Measurements from ENCODE around the gene PRAMEF6.
"Not testable (repeated sequence)": the region's sequence is repeated elsewhere in the genome, so short reads cannot be mapped to it uniquely, and the experiment has no call there.

The PRAMEF6 gene

GRCh38 chr1:12947480-12947879 is at the start of gene PRAMEF6:
Gene PRAMEF6 (minus strand): TSS chr1:12947580. CDS start chr1:12942518, 5,062 bp downstream.
- DNase-seq: not testable (repeated sequence)

DNA sequence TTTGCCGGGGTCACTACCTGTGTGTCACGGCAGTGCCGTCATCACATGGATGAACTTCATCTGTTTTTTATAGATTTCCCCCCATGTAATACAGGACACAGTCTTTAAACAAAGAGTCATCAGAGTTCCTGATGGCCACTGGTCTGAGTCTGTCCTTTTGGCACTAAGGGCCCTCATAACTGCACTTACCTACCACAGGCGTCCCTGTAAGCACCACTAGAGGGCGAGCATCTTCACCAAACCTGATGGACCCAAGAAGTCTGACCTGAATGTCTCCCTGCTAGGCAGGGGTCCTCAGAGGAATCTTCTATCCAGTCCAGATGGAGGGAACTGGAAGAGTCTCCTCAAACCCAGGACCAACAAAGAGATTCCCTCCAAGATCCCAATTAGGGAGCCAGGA is 23.0 kb downstream of the PRAMEF6 start:
- not testable (repeated sequence) for DNase-seq

DNA sequence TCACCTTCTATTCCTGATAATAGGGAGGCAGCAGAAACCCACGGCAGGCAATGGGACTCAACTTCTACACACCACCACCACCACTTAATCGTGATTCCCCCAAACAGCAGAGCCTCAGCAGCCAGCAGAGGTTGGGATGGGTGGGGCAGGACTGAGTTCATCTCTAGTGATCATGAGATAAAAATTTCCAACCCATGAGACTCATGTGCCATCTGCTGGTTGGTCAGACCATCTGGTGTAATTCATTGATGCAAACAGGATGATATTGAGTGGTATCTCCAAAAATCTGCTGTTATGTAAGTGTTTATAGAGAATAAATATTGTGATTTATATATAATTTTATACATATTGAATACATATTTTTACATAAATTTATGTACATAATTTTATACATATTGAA is 25.6 kb downstream of the PRAMEF6 start:
- DNase-seq: not testable (repeated sequence)

DNA sequence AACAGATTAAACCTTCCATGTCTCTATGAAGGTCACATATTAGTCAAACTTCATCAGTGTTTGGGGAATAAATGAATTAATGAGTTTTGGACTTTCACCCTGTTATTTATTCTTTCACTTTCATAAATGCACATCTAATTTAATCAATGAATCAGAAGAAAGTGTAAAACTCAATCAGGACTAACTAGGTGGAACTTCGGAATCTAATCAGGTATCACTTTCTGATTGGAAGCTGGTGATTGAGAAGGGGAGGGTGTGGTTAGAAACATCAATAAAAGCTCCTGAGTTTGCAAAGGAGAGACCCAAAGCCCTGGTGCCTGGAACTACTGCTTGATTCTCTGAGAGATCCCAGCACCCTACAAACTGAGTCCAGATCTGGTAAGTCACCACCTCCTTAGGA is 31.1 kb downstream of the PRAMEF6 start, which contains the start of gene PRAMEF7:
Gene PRAMEF7 (plus strand): TSS at position 301 of the 400 bp plus-strand sequence. CDS start 1,083 bp downstream, outside the sequence.
- DNase-seq: not testable (repeated sequence)

DNA sequence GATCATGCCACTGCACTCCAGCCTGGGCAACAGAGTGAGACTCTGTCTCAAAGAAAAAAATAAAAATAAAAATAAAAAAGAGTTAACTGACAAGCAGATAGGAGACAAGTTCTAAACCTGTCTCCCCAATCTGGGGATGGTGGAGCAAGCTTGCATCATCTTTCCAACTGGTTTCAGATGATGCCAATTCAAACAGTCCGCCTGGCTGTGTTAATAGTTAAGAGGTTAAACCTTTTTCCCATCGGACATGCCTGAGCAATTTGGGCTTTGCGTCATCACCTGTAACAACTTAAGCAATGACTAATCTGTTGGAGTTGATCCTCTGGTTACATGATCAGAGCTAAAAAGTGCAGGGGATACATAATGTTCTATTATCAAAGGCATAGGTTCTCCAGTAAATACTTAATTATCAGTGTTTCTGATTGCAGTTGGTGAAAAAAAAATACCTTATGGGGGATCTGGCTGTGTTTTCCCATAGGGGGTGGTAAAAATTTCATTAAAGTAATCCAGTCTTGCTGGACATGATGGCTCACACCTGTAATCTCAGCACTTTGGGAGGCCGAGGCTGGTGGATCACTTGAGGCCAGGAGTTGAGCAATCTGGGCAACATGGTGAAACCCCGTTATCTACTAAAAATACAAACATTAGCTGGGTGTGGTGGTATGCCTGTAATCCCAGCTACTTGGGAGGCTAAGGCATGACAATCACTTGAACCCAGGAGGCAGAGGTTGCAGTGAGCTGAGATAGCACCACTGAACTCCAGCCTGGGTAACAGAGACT is 43.4 kb downstream of the PRAMEF6 start:
- not testable (repeated sequence) for DNase-seq

DNA sequence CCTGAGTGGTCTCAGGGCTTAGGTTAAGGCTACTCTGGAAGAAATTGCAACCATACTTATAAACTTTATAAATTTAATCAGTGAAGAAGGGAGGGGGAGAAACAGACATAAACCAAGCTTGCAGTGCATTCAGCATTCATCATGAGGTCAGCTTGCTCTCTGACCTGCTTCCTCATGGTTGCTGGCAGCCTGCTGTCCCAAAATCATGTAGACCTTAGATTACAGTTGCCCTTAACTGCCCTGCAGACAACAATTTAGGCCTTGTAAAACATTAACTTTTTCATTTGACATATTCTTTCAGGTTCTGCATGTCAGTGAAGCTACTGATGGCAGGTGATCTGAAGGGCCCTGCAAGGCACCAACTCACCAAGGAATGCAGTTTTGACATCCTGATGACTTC is 48.2 kb downstream of the PRAMEF6 start:
- DNase-seq: not testable (repeated sequence)

DNA sequence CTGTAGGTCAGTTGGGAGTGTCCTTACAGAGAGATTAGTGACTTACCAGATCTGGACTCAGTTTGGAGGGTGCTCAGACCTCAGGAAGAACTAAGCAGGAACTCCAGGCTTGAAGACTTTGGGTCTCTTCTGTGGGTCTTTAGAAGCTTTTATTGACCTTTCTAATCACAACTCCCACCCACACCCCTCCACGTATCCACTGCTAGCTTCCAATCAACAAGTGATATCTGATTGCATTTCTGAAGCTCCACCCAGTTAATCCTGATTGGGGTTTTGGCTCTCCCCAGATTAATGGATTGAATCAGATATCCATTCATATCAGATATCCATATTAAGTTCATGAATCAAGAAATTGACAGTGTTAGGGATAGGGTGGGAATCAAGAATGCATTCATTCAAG is 49.2 kb downstream of the PRAMEF6 start, which contains the start of gene PRAMEF10:
Gene PRAMEF10 (minus strand): TSS at position 101 of the 400 bp plus-strand sequence. CDS start 2,423 bp downstream, outside the sequence.
- not testable (repeated sequence) for DNase-seq

All from NCI-H1092 treated with DMSO at 0.1 percent for 48 hours (cell line).